Mucosa of descending colon (tissue), 3 donors: Measurements from ENCODE around the gene TFB2M. TPM values are rescaled to one million over a fixed set of nuclear protein-coding genes. Genes with fewer than 3 reads are reported as not detected.

Experiments
- ATAC-seq: fragments of 200-7000 bp; cut with Tn5 transposase; one replicate; pipeline ENCODE4 v1.9.1; 2020; ENCODE audit warnings: mild to moderate bottlenecking, moderate library complexity
- DNase-seq, 3 donors: peaks; one replicate each; pipeline ENCODE4 v3.0.0-alpha.2; 2020
- H3K36me3 ChIP-seq: fragments of 200-600 bp; one replicate; pipeline ENCODE4 v1.8.0; 2021; ENCODE audit warnings: low read depth, mild to moderate bottlenecking
- H3K4me1 ChIP-seq: fragments of 200-600 bp; one replicate; pipeline ENCODE4 v1.8.0; 2021; ENCODE audit warnings: low read depth, mild to moderate bottlenecking
- H3K4me3 ChIP-seq: fragments of 200-600 bp; one replicate; pipeline ENCODE4 v1.8.0; 2021; ENCODE audit warnings: mild to moderate bottlenecking
- H3K9me3 ChIP-seq: fragments of 200-600 bp; one replicate; pipeline ENCODE4 v1.8.0; 2021; ENCODE audit warnings: mild to moderate bottlenecking
- intact Hi-C, 2 donors: fragments of 100-400 bp; cut with DNase I in 1 of 2; cut with micrococcal nuclease in 1 of 2; formaldehyde crosslinking; loops; one replicate each; pipeline versions ENCODE4 v1.11.0 to v1.11.1; 2022; cut with DNase I, micrococcal nuclease
- total RNA-seq, 3 donors: library from RNA; stranded (reverse); fragmentation: NEBNext Ultra II Directional in 2 of 3; extraction: Animal tissue kit (Norgen Biotek cat#: 25700) in 2 of 3; gene quantifications; one replicate each; pipeline versions ENCODE4 v1.2.1 to v1.2.4, GENCODE V29; 2021 to 2023
- TF ChIP-seq, protein P1 (sequence below): fragments of 200-600 bp; IDR thresholded peaks from one replicate; pipeline ENCODE4 v1.8.0; 2022; ENCODE audit warnings: antibody characterized with exemption, mild to moderate bottlenecking
- donor health status: DM: no; HTN: no; CAD: no; lungs with moderate emphysema.
- donor health status: DM: no; HTN: no; CAD: no.
- donor health status: DM: no; HTN: yes; CAD: no.

TFB2M gene
- total RNA-seq, 3 donors from 2014 or later, result 10.3 to 12.9 (median 10.5) TPM

- Histone ChIP-seq H3K4me3 (no peak overlapping the region), H3K4me1 (peaks cover 68% of the 10 kb centered on the region), H3K9me3 (no peaks in the 10 kb centered on the region), H3K36me3 (no peaks in the 10 kb centered on the region)
- TF ChIP-seq, protein P1, sequence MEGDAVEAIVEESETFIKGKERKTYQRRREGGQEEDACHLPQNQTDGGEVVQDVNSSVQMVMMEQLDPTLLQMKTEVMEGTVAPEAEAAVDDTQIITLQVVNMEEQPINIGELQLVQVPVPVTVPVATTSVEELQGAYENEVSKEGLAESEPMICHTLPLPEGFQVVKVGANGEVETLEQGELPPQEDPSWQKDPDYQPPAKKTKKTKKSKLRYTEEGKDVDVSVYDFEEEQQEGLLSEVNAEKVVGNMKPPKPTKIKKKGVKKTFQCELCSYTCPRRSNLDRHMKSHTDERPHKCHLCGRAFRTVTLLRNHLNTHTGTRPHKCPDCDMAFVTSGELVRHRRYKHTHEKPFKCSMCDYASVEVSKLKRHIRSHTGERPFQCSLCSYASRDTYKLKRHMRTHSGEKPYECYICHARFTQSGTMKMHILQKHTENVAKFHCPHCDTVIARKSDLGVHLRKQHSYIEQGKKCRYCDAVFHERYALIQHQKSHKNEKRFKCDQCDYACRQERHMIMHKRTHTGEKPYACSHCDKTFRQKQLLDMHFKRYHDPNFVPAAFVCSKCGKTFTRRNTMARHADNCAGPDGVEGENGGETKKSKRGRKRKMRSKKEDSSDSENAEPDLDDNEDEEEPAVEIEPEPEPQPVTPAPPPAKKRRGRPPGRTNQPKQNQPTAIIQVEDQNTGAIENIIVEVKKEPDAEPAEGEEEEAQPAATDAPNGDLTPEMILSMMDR, result no peak
- peak in 1 of 3 donors; percentile 28 for DNase-seq
- intact Hi-C loops, result no loop called here
- ATAC-seq, result no peak
Observed at GRCh38 chr1:246580497-246581370, 14.7 kb upstream of the TFB2M start.

- Histone ChIP-seq H3K36me3 (no peaks in the 10 kb centered on the region), H3K9me3 (no peaks in the 10 kb centered on the region), H3K4me3 (no peak overlapping the region), H3K4me1 (peaks cover 63% of the 10 kb centered on the region)
- TF ChIP-seq, protein P1, result no peak
- ATAC-seq (no peak), DNase-seq (no peak)
- intact Hi-C loops, result no loop called here
Observed at GRCh38 chr1:246579818-246580217, 13.8 kb upstream of the TFB2M start.

- peaks cover 43% of the 10 kb centered on the region for H3K4me1 ChIP-seq
Observed at GRCh38 chr1:246577720-246578106, 11.7 kb upstream of the TFB2M start.

GRCh38 chr1:246577082-246577719, 11.1 kb upstream of the TFB2M start:
- peaks cover 38% of the 10 kb centered on the region for H3K4me1 ChIP-seq
- no peaks in the 10 kb centered on the region for H3K9me3 ChIP-seq
- no peak overlapping the region for H3K4me3 ChIP-seq
- ATAC-seq (no peak), DNase-seq (no peak)
- intact Hi-C loops, result no loop called here
- TF ChIP-seq, protein P1, result no peak
- H3K36me3 ChIP-seq, result no peaks in the 10 kb centered on the region

More at GRCh38 chr1:246577720-246578106, 11.7 kb upstream of the TFB2M start:
- no peaks in the 10 kb centered on the region for H3K36me3 ChIP-seq
- DNase-seq (no peak), ATAC-seq (no peak)
- H3K9me3 ChIP-seq, result no peaks in the 10 kb centered on the region
- no peak overlapping the region for H3K4me3 ChIP-seq
- TF ChIP-seq, protein P1, result no peak
- intact Hi-C loops, result no loop called here

DNA sequence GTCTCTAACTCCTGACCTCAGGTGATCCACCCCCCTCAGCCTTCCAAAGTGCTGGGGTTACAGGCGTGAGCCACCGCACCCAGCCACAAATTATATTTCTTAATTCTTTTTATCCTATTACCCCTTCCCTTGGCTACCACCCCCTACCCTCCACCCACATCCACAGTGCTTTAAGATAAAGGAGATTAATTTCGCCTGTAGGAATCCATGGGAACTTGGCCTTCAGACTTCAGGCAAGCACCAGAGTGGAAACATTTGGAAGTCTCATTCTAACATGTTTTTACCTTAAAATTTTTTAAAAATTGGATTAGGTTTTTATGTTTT, 10.6 kb upstream of the TFB2M start:
- TF ChIP-seq, protein P1, result no peak
- intact Hi-C loops, result no loop called here
- ATAC-seq (no peak), DNase-seq (no peak)
- Histone ChIP-seq H3K4me1 (peaks cover 32% of the 10 kb centered on the region), H3K4me3 (no peak overlapping the region), H3K9me3 (no peaks in the 10 kb centered on the region), H3K36me3 (no peaks in the 10 kb centered on the region)
